SK-N-MC (cell line): ENCODE measurements around the gene ANO10.

Experiments used
- EZH2 ChIP-seq: fragments of 200-600 bp; sonication (generic); IDR thresholded peaks from one replicate; pipeline ENCODE4 v1.6.1; 2017; ENCODE audit warnings: antibody characterized with exemption
- POLR2AphosphoS5 ChIP-seq: IDR thresholded peaks from 2 replicates; pipeline ENCODE4 v1.6.1; 2012; ENCODE audit warnings: mild to moderate bottlenecking, low read depth, low read length, borderline replicate concordance

DNA sequence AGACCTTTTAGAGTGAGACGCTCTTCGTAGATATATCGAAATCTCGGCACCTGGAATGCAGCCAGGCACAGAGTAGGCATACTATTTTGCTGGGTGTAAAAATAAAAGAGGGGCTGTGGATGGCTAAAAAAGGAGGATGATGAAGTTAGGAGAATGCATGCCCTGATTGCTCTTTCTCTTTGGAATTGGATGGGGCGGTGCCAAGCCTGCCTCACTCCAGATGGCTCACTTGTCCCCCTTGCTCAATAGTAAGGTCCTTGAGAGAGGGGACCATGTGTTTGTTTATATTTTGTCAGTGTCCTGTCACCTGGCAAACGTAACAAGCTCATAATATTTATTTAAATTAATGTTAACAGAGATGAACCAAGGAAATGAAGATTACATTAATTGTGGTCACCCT is 302.4 kb downstream of the ANO10 start:
- TF ChIP-seq EZH2 (no peak), POLR2AphosphoS5 (no peak)
